BLaER1 (cell line): ENCODE measurements around the gene RIPPLY1.
A peak's percentile ranks its signal among the peaks of the same experiment; 100 is the strongest.

Source experiments
- H3K27ac ChIP-seq: shearing (Covaris generic); formaldehyde crosslinking; 2 replicates; pipeline ENCODE4 v1.8.1; 2022
- H3K27me3 ChIP-seq: shearing (Covaris generic); formaldehyde crosslinking; 2 replicates; pipeline ENCODE4 v1.8.1; 2022
- H3K36me3 ChIP-seq: shearing (Covaris generic); formaldehyde crosslinking; 2 replicates; pipeline ENCODE4 v1.8.1; 2022
- H3K4me1 ChIP-seq: shearing (Covaris generic); formaldehyde crosslinking; 2 replicates; pipeline ENCODE4 v1.8.1; 2022
- H3K4me2 ChIP-seq: shearing (Covaris generic); formaldehyde crosslinking; 2 replicates; pipeline ENCODE4 v1.8.1; 2022
- H3K4me3 ChIP-seq: shearing (Covaris generic); formaldehyde crosslinking; 2 replicates; pipeline ENCODE4 v1.8.1; 2022
- H3K9ac ChIP-seq: shearing (Covaris generic); formaldehyde crosslinking; 2 replicates; pipeline ENCODE4 v1.8.1; 2022
- H3K9me3 ChIP-seq: shearing (Covaris generic); formaldehyde crosslinking; 2 replicates; pipeline ENCODE4 v1.8.1; 2022
- H4K20me1 ChIP-seq: shearing (Covaris generic); formaldehyde crosslinking; 2 replicates; pipeline ENCODE4 v1.8.1; 2022
- Cebpa-rat ChIP-seq: shearing (Covaris generic); IDR thresholded peaks from 2 replicates; pipeline ENCODE4 v1.8.1; 2022

Gene RIPPLY1

DNA sequence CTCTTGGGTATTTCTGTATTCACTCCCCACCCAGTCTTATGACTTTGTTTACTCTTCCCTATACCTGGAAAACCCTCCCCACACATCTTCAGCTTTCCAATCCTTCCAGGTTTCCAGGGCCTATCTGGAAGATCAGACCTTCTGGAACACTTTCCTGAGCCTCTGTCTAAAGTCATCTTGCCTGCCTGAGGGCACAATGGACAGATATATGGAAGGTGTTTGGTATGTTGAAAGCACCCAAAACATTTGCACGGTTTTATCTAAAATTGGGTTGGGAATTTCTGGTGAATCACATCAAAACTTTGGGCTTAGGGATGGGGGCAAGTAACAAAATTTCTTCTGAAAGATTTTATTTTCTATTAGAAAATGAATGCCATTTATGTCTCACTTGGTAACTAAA is 33.1 kb upstream of the RIPPLY1 start:
- Histone ChIP-seq H3K4me2 (no peak overlapping the region), H3K4me1 (peaks cover 8% of the 10 kb centered on the region; the same call in 1 of the 2 replicates), H3K9ac (no peak overlapping the region), H3K4me3 (no peak overlapping the region), H4K20me1 (peaks cover 6% of the 10 kb centered on the region; the same call in 1 of the 2 replicates), H3K27ac (no peak overlapping the region), H3K27me3 (peaks cover 90% of the 10 kb centered on the region), H3K9me3 (no peaks in the 10 kb centered on the region), H3K36me3 (no peaks in the 10 kb centered on the region)
- TF ChIP-seq Cebpa-rat: no peak

DNA sequence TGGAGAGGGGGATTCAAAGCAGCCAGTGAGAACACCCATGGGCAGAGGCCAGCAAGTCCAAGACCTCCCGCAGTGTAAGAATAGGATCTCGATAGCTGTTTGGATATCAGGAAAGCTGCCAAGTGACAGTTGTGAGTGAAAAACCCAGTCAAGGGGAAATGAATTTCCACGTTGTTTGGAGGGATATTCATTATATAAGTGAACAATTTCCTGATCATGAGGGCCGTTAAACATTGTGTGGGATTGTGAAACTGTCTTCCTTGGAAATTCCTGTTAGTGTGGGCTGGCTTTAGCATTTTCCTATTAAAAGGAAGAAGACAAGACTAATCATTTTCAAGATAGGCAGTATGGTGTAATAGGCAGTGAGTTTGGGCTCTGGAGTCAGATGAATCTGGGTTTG is 32.0 kb upstream of the RIPPLY1 start:
- peaks cover 8% of the 10 kb centered on the region; the same call in 1 of the 2 replicates for H3K4me1 ChIP-seq
- H3K27me3 ChIP-seq: peaks cover 92% of the 10 kb centered on the region
- H4K20me1 ChIP-seq: peaks cover 6% of the 10 kb centered on the region; the same call in 1 of the 2 replicates
- no peak overlapping the region for H3K4me2 ChIP-seq
- no peak for TF ChIP-seq Cebpa-rat
- H3K27ac ChIP-seq: no peak overlapping the region
- H3K9ac ChIP-seq: no peak overlapping the region
- H3K36me3 ChIP-seq: no peaks in the 10 kb centered on the region
- H3K4me3 ChIP-seq: no peak overlapping the region
- H3K9me3 ChIP-seq: no peaks in the 10 kb centered on the region

GRCh38 chrX:106933538-106933961 is 30.4 kb upstream of the RIPPLY1 start:
- Histone ChIP-seq H3K4me3 (no peak overlapping the region), H3K27ac (no peak overlapping the region), H3K4me2 (peak overlapping the region; percentile 10; the same call in 1 of the 2 replicates), H3K9me3 (no peaks in the 10 kb centered on the region), H3K36me3 (no peaks in the 10 kb centered on the region), H4K20me1 (peaks cover 5% of the 10 kb centered on the region; the same call in 1 of the 2 replicates), H3K9ac (no peak overlapping the region), H3K27me3 (peaks cover 92% of the 10 kb centered on the region), H3K4me1 (peaks cover 8% of the 10 kb centered on the region; the same call in 1 of the 2 replicates)
- no peak for TF ChIP-seq Cebpa-rat

- no peak overlapping the region for H3K27ac ChIP-seq
- H3K4me2 ChIP-seq: peak overlapping the region; percentile 10; the same call in 1 of the 2 replicates
Measured at GRCh38 chrX:106932960-106933537, 29.9 kb upstream of the RIPPLY1 start.

DNA sequence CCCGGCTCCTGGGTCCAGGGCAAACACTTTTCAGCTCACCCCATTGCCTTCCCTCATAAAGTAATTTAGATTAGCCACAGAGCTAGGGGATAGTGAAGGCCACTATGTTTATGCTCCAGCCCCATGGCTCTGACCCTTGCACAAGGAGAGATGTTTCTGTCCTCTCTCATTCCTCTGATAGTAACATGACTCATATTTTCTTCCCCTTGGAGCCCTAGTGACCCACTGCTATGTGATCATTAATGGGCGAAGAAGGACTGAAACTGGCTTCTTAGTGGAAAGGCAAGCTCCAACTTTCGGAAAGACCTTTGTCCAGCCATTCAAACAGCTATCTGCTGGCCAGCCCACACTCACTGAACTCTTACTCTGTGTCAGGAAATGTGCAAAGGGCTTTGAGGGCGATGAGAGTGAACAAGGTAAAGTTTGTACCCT is 29.4 kb upstream of the RIPPLY1 start:
- Histone ChIP-seq H4K20me1 (no peaks in the 10 kb centered on the region; the same call in 1 of the 2 replicates), H3K4me2 (no peak overlapping the region), H3K27ac (no peak overlapping the region), H3K27me3 (peaks cover 92% of the 10 kb centered on the region), H3K9me3 (no peaks in the 10 kb centered on the region), H3K36me3 (no peaks in the 10 kb centered on the region), H3K4me3 (no peak overlapping the region), H3K4me1 (peaks cover 8% of the 10 kb centered on the region; the same call in 1 of the 2 replicates), H3K9ac (no peak overlapping the region)
- no peak for TF ChIP-seq Cebpa-rat

More at GRCh38 chrX:106932960-106933537, 29.9 kb upstream of the RIPPLY1 start:
- Histone ChIP-seq H3K9ac (no peak overlapping the region), H3K4me1 (peaks cover 8% of the 10 kb centered on the region; the same call in 1 of the 2 replicates), H3K9me3 (no peaks in the 10 kb centered on the region), H4K20me1 (no peaks in the 10 kb centered on the region; the same call in 1 of the 2 replicates), H3K27me3 (peaks cover 92% of the 10 kb centered on the region), H3K4me3 (no peak overlapping the region), H3K36me3 (no peaks in the 10 kb centered on the region)
- TF ChIP-seq Cebpa-rat: no peak

GRCh38 chrX:106931831-106932491 is 28.8 kb upstream of the RIPPLY1 start:
- H3K36me3 ChIP-seq: no peaks in the 10 kb centered on the region
- TF ChIP-seq Cebpa-rat: no peak
- H4K20me1 ChIP-seq: no peaks in the 10 kb centered on the region; the same call in 1 of the 2 replicates
- H3K4me1 ChIP-seq: peaks cover 8% of the 10 kb centered on the region; the same call in 1 of the 2 replicates
- H3K9me3 ChIP-seq: no peaks in the 10 kb centered on the region
- H3K27ac ChIP-seq: no peak overlapping the region
- no peak overlapping the region for H3K9ac ChIP-seq
- H3K27me3 ChIP-seq: peaks cover 92% of the 10 kb centered on the region
- no peak overlapping the region for H3K4me2 ChIP-seq
- no peak overlapping the region for H3K4me3 ChIP-seq

DNA sequence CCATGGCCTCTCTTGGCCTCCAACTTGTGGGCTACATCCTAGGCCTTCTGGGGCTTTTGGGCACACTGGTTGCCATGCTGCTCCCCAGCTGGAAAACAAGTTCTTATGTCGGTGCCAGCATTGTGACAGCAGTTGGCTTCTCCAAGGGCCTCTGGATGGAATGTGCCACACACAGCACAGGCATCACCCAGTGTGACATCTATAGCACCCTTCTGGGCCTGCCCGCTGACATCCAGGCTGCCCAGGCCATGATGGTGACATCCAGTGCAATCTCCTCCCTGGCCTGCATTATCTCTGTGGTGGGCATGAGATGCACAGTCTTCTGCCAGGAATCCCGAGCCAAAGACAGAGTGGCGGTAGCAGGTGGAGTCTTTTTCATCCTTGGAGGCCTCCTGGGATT is 25.1 kb upstream of the RIPPLY1 start:
- Histone ChIP-seq H3K4me3 (no peak overlapping the region), H3K9me3 (no peaks in the 10 kb centered on the region), H3K4me1 (peaks cover 2% of the 10 kb centered on the region; the same call in 1 of the 2 replicates), H3K27ac (no peak overlapping the region), H3K36me3 (no peaks in the 10 kb centered on the region), H3K9ac (no peak overlapping the region), H4K20me1 (no peaks in the 10 kb centered on the region; the same call in 1 of the 2 replicates), H3K27me3 (peaks cover 87% of the 10 kb centered on the region), H3K4me2 (no peak overlapping the region)
- TF ChIP-seq Cebpa-rat: no peak

DNA sequence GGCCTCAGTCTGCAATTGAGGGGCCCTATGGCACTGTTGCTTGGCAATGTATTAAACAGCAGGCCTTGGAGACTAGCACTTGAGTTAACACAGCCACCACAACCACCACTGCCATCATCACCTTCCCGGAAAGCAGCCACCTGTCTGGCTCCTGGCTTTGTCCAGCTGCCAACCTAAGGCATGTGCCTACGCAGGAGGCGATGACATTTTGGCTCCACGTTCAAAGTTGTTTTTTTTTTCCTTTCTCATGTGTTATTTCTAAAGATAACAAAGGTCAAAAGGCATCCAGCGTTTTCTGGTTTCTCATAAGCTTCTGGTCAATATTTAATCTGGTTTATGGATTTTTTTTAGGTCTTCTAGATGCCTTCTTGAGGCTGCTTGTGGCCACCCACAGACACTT is 24.6 kb upstream of the RIPPLY1 start:
- Histone ChIP-seq H3K27me3 (peaks cover 87% of the 10 kb centered on the region), H3K4me3 (no peak overlapping the region), H3K4me1 (no peaks in the 10 kb centered on the region), H3K9ac (no peak overlapping the region), H3K4me2 (no peak overlapping the region), H3K36me3 (no peaks in the 10 kb centered on the region), H4K20me1 (no peaks in the 10 kb centered on the region; the same call in 1 of the 2 replicates), H3K27ac (no peak overlapping the region), H3K9me3 (no peaks in the 10 kb centered on the region)
- TF ChIP-seq Cebpa-rat: no peak

GRCh38 chrX:106927023-106927422 is 23.9 kb upstream of the RIPPLY1 start:
- no peaks in the 10 kb centered on the region for H3K4me1 ChIP-seq
- no peaks in the 10 kb centered on the region for H3K9me3 ChIP-seq
- H3K27ac ChIP-seq: no peak overlapping the region
- H3K9ac ChIP-seq: no peak overlapping the region
- no peaks in the 10 kb centered on the region for H3K36me3 ChIP-seq
- peaks cover 87% of the 10 kb centered on the region for H3K27me3 ChIP-seq
- no peak overlapping the region for H3K4me3 ChIP-seq
- no peak overlapping the region for H3K4me2 ChIP-seq
- no peaks in the 10 kb centered on the region; the same call in 1 of the 2 replicates for H4K20me1 ChIP-seq
- TF ChIP-seq Cebpa-rat: no peak

DNA sequence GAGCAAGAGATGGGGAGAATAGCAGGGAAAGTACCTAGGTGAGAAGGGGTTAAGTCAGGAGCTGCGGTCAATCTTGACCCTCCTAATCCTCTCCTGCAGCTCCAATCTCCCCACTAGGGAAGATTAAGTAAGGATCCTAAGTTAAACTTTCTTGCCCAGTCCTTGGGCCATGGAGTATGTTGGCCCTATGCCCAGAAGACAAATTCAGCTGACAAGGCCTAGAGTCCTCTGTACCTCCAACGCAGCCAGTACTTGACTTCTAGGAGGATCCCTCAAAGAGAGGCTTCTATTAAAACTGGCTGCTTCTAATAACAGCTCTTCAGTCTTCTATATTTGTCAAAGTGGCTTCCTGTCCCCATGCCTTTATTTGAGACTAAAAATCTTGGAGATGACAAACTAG is 18.5 kb upstream of the RIPPLY1 start:
- no peaks in the 10 kb centered on the region for H3K9me3 ChIP-seq
- H3K4me2 ChIP-seq: no peak overlapping the region
- peaks cover 12% of the 10 kb centered on the region for H3K4me1 ChIP-seq
- TF ChIP-seq Cebpa-rat: no peak
- no peak overlapping the region for H3K4me3 ChIP-seq
- no peak overlapping the region for H3K27ac ChIP-seq
- H3K27me3 ChIP-seq: peaks cover 86% of the 10 kb centered on the region
- no peak overlapping the region for H3K9ac ChIP-seq
- peaks cover 7% of the 10 kb centered on the region; the same call in 1 of the 2 replicates for H4K20me1 ChIP-seq
- H3K36me3 ChIP-seq: no peaks in the 10 kb centered on the region
